K562 (cell line): ENCODE measurements around the gene TMEM242. TPM values are rescaled to one million over a fixed set of nuclear protein-coding genes. Genes with fewer than 3 reads are reported as not detected.
A peak's percentile ranks its signal among the peaks of the same experiment; 100 is the strongest.

Experiments used
- ATAC-seq: fragments of 200-7000 bp; cut with Tn5 transposase; 3 replicates; pipeline ENCODE4 v1.9.1; 2020; ENCODE audit warnings: moderate library complexity
- BruUV-seq: library from RNA; stranded (reverse); fragments of 400-500 nt; replicated peaks from 2 replicates; lab custom pipeline; 2021; lab: Mats Ljungman, UMichigan
- CTCF ChIA-PET: fragments of 300-600 bp; formaldehyde crosslinking; extraction: SDS; loops from one replicate; lab custom pipeline; 2021; ENCODE audit warnings: low intra/inter-chr PET ratio; lab: Yijun Ruan, JAX
- POLR2A ChIA-PET: fragments of 300-600, 350-650 bp; sonication (Branson Sonifier 250); formaldehyde crosslinking; extraction: SDS; loops from one replicate; lab custom pipeline; 2021; ENCODE audit warnings: antibody characterized with exemption, inconsistent platforms; lab: Yijun Ruan, JAX
- DNase-seq, 4 experiments: peaks; one replicate each; pipeline versions ENCODE4 v3.0.0 to v3.0.0-alpha.2; 2011 to 2018; ENCODE audit warnings: low spot score in 3 of 4, mixed read lengths in 3 of 4; ENCODE audit errors: extremely low read depth in 1 of 4
- FAIRE-seq: peaks from 2 replicates; lab custom pipeline; 2011; peaks lifted over from hg19 to GRCh38; lab: Jason Lieb, UNC
- H2AFZ ChIP-seq: 2 replicates; pipeline ENCODE4 v1.6.0; 2011; ENCODE audit warnings: low read depth, low read length, control low read depth, inconsistent platforms
- H3K27ac ChIP-seq: fragments of 200-600 bp; 3 replicates; pipeline ENCODE4 v1.8.0; 2011; ENCODE audit warnings: low read depth, mild to moderate bottlenecking, control low read depth, inconsistent platforms, low read length, moderate library complexity, mixed read lengths; ENCODE audit errors: extremely low read depth
- H3K27me3 ChIP-seq, 2 experiments: fragments of 300-600 bp in 1 of 2; 2 replicates in 1 of 2; 3 replicates in 1 of 2; pipeline versions ENCODE4 v1.6.0 to v1.8.0; 2011; ENCODE audit warnings: inconsistent platforms in 2 of 2, low read length in 2 of 2, mild to moderate bottlenecking in 1 of 2, mixed read lengths in 1 of 2, moderate library complexity in 1 of 2; ENCODE audit not compliant: control insufficient read depth in 2 of 2, insufficient read depth in 2 of 2
- H3K36me3 ChIP-seq: fragments of 300-600 bp; 3 replicates; pipeline ENCODE4 v1.8.0; 2011; ENCODE audit warnings: mild to moderate bottlenecking, low read length, inconsistent platforms; ENCODE audit not compliant: control insufficient read depth, insufficient read depth
- H3K4me1 ChIP-seq, 2 experiments: fragments of 200-600 bp in 1 of 2; replicated peaks in 1 of 2; 2 replicates in 1 of 2; 3 replicates in 1 of 2; pipeline versions ENCODE4 v1.5.1 to v1.8.0; 2011; ENCODE audit warnings: inconsistent platforms in 2 of 2, low read length in 2 of 2, mild to moderate bottlenecking in 1 of 2, mixed read lengths in 1 of 2, moderate library complexity in 1 of 2; ENCODE audit not compliant: control insufficient read depth in 2 of 2, insufficient read depth in 2 of 2
- H3K4me2 ChIP-seq: 2 replicates; pipeline ENCODE4 v1.6.1; 2011; ENCODE audit warnings: low read length, control low read depth, inconsistent platforms, mixed read lengths; ENCODE audit not compliant: insufficient read depth
- H3K4me3 ChIP-seq: fragments of 200-600 bp; sonication (generic), shearing (Covaris generic); 2 replicates; pipeline ENCODE4 v1.5.1; 2016; ENCODE audit warnings: control low read depth, inconsistent platforms
- H3K79me2 ChIP-seq: fragments of 200-600 bp; 3 replicates; pipeline ENCODE4 v1.8.0; 2011; ENCODE audit warnings: low read length, inconsistent platforms; ENCODE audit not compliant: control insufficient read depth, insufficient read depth
- H3K9ac ChIP-seq, 2 experiments: 2 replicates each; pipeline versions ENCODE4 v1.6.0 to v1.6.1; 2011; ENCODE audit warnings: low read depth in 2 of 2, low read length in 2 of 2, control low read depth in 1 of 2, inconsistent platforms in 1 of 2, mild to moderate bottlenecking in 1 of 2, mixed read lengths in 1 of 2; ENCODE audit not compliant: insufficient read depth in 1 of 2
- H3K9me1 ChIP-seq: one replicate; pipeline ENCODE4 v1.6.0; 2011; ENCODE audit warnings: inconsistent platforms, mild to moderate bottlenecking, low read length, moderate library complexity; ENCODE audit not compliant: control insufficient read depth, insufficient read depth
- H3K9me3 ChIP-seq: replicated peaks from 2 replicates; pipeline ENCODE4 v1.5.1; 2011; ENCODE audit warnings: low read depth, low read length, inconsistent platforms; ENCODE audit not compliant: control insufficient read depth, insufficient read depth
- H4K20me1 ChIP-seq: replicated peaks from 2 replicates; pipeline ENCODE4 v1.6.1; 2011; ENCODE audit warnings: low read length, inconsistent platforms, mixed read lengths; ENCODE audit not compliant: control insufficient read depth, insufficient read depth
- FIP1L1 ChIP-seq: fragments of 200-400 bp; formaldehyde crosslinking; IDR thresholded peaks from 2 replicates; pipeline ENCODE4 v1.6.1; 2018; ENCODE audit warnings: mild to moderate bottlenecking, low read depth, low read length; ENCODE audit not compliant: poor library complexity, severe bottlenecking
- HDAC8 ChIP-seq: fragments of 450-650 bp; IDR thresholded peaks from 2 replicates; pipeline ENCODE4 v1.6.1; 2016; ENCODE audit warnings: mild to moderate bottlenecking, missing genetic modification characterization, moderate library complexity, missing compliant biosample characterization
- KLF10 ChIP-seq: fragments of 250-450 bp; sonication (Bioruptor Pico); IDR thresholded peaks from 2 replicates; pipeline ENCODE4 v1.6.1; 2021; ENCODE audit warnings: matching md5 sums
- MCM7 ChIP-seq, 2 experiments: fragments of 450-650 bp; IDR thresholded peaks; 2 replicates each; pipeline ENCODE4 v1.6.1; 2016 to 2018
- MEF2A ChIP-seq: IDR thresholded peaks from 2 replicates; pipeline ENCODE4 v1.6.1; 2011; ENCODE audit warnings: low read depth, mild to moderate bottlenecking, low read length, moderate library complexity; ENCODE audit not compliant: control insufficient read depth
- POLR2A ChIP-seq: fragments of 450-650 bp; conservative IDR thresholded peaks from 2 replicates; pipeline ENCODE4 v1.6.1; 2016
- PRDM10 ChIP-seq: fragments of 450-650 bp; IDR thresholded peaks from 2 replicates; pipeline ENCODE4 v1.6.1; 2018; ENCODE audit not compliant: partially characterized antibody
- PTBP1 ChIP-seq: fragments of 200-400 bp; formaldehyde crosslinking; IDR thresholded peaks from 2 replicates; pipeline ENCODE4 v1.6.1; 2017; ENCODE audit warnings: low read depth, low read length
- PYGO2 ChIP-seq: fragments of 450-650 bp; IDR thresholded peaks from 2 replicates; pipeline ENCODE4 v1.6.1; 2016; ENCODE audit warnings: mild to moderate bottlenecking, missing genetic modification characterization, moderate library complexity, missing compliant biosample characterization
- SUPT5H ChIP-seq: fragments of 450-650 bp; IDR thresholded peaks from 2 replicates; pipeline ENCODE4 v1.6.1; 2016
- USF1 ChIP-seq: sonication (generic); formaldehyde crosslinking; IDR thresholded peaks from 2 replicates; pipeline ENCODE4 v1.9.0; 2022; ENCODE audit warnings: mild to moderate bottlenecking, missing genetic modification reagents
- ZBTB34 ChIP-seq: fragments of 250-450 bp; sonication (Bioruptor Pico); IDR thresholded peaks from 2 replicates; pipeline ENCODE4 v1.8.0; 2021; ENCODE audit warnings: mild to moderate bottlenecking, moderate library complexity
- ZNF780A ChIP-seq: fragments of 250-450 bp; sonication (Bioruptor Pico); IDR thresholded peaks from 2 replicates; pipeline ENCODE4 v1.5.0; 2021; ENCODE audit warnings: mild to moderate bottlenecking
- WGBS: fragments of 100-300 bp; shearing (Covaris generic); methylation state at CpG from one replicate; pipeline ENCODE4 v1.1.6; 2016; ENCODE audit warnings: low coverage, mixed read lengths; ENCODE audit not compliant: insufficient coverage; ENCODE audit errors: missing lambda C conversion rate; 5-methylcytosine and 5-hydroxymethylcytosine counted together
- in situ Hi-C: fragments of 300-500 bp; cut with MboI; formaldehyde crosslinking; loops from 4 replicates; pipeline ENCODE4 v1.15.0; 2018; ENCODE audit warnings: inconsistent platforms, mixed read lengths
- intact Hi-C: fragments of 100-400 bp; cut with micrococcal nuclease; formaldehyde crosslinking; loops from 2 replicates; pipeline ENCODE4 v1.14.2; 2022
- polyA plus RNA-seq, 8 experiments: library from polyadenylated mRNA; depleted of rRNA in 4 of 8; stranded (reverse) in 5 of 8; unstranded in 3 of 8; fragments of >200 nt; fragmentation: Nextera tagmentation in 2 of 8; fragmentation: Illumina TruSeq in 1 of 8; extraction: Ambion mirVana in 2 of 8; extraction: Trizol in 1 of 8; gene quantifications; 2 replicates each; pipeline versions ENCODE4 v1.2.1 to v1.2.3, GENCODE V29; 2011 to 2014; ENCODE audit warnings: inconsistent platforms in 1 of 8, missing spikeins in 1 of 8
- total RNA-seq, 7 experiments: library from RNA; depleted of rRNA in 6 of 7; stranded (reverse); fragments of >200 nt in 6 of 7; fragmentation: Illumina TruSeq in 2 of 7; extraction: Trizol in 2 of 7; gene quantifications; 2 replicates each; pipeline versions ENCODE4 v1.2.1 to v1.2.3, GENCODE V29; 2011 to 2021; ENCODE audit warnings: low replicate concordance in 1 of 7

TMEM242 gene
- total and polyA plus RNA-seq, 9 of the 15 experiments (the other 6 are each of a cell fraction or from before 2014, with no cell fraction given) = 9.5 to 35.3 (median 16.5) TPM

GRCh38 chr6:157282284-157282683 lies 41.0 kb downstream of the TMEM242 start:
- no peaks in the 10 kb centered on the region for H3K9me1 ChIP-seq
- DNase-seq (no peak), ATAC-seq (no peak), FAIRE-seq (no peak)
- no TSS peak for BruUV-seq
- H3K27ac ChIP-seq = no peak overlapping the region
- intact Hi-C loops = no loop called here
- CTCF ChIA-PET = no interaction called here
- 56% methylated on average over 7 of the region's 7 CpGs for WGBS
- no peaks in the 10 kb centered on the region for H3K9me3 ChIP-seq
- H3K36me3 ChIP-seq = no peaks in the 10 kb centered on the region
- peaks cover 0 to 11% of the 10 kb centered on the region in 2 experiments; a peak in 3 of 5 replicates for H3K4me1 ChIP-seq
- H4K20me1 ChIP-seq = no peaks in the 10 kb centered on the region
- POLR2A ChIA-PET = no interaction called here
- H2AFZ ChIP-seq = no peak overlapping the region
- TF ChIP-seq PRDM10 (no peak), POLR2A (no peak), KLF10 (CRISPR knock-in tag) (no peak), USF1 (CRISPR knock-in tag) (no peak), FIP1L1 (no peak), SUPT5H (no peak), PYGO2 (no peak), PTBP1 (no peak), MEF2A (no peak), ZBTB34 (no peak), ZNF780A (CRISPR knock-in tag) (no peak), HDAC8 (no peak), MCM7 (IDR thresholded peaks at IDR 0.05) (no peak)
- in situ Hi-C loops = no loop called here
- H3K79me2 ChIP-seq = no peaks in the 10 kb centered on the region
- H3K9ac ChIP-seq = peak overlapping the region in 1 of 2 experiments; percentile 29; a peak in 1 of 4 replicates
- no peak overlapping the region for H3K4me2 ChIP-seq
- no peak overlapping the region for H3K4me3 ChIP-seq
- no peaks in the 10 kb centered on the region; a peak in 1 of 5 replicates for H3K27me3 ChIP-seq
